Natural killer cell (primary cell): ENCODE results near the gene COL27A1. TPM values are rescaled to one million over a fixed set of nuclear protein-coding genes. Genes with fewer than 3 reads are reported as not detected.

Experiments
- ATAC-seq, 3 donors: fragments of 150-1000 bp in 2 of 3; fragments of 200-7000 bp in 1 of 3; cut with Tn5 transposase; 1 replicate in 1 of 3; 2 replicates in 2 of 3; pipeline ENCODE4 v1.10.0; 2021; ENCODE audit warnings: mild to moderate bottlenecking in 2 of 3, moderate library complexity in 2 of 3
- DNase-seq, 2 donors: peaks; one replicate each; pipeline versions ENCODE4 v3.0.0 to v3.0.0-alpha.2; 2013 to 2021; ENCODE audit warnings: mixed read lengths in 1 of 2
- H3K27ac ChIP-seq: one replicate; pipeline ENCODE4 v1.5.1; 2013; ENCODE audit warnings: mild to moderate bottlenecking, low read length
- H3K27me3 ChIP-seq: one replicate; pipeline ENCODE4 v1.6.1; 2013; ENCODE audit warnings: low read length; ENCODE audit not compliant: control insufficient read depth, insufficient read depth
- H3K36me3 ChIP-seq: one replicate; pipeline ENCODE4 v1.6.1; 2013; ENCODE audit warnings: low read length; ENCODE audit not compliant: control insufficient read depth, insufficient read depth
- H3K4me1 ChIP-seq: one replicate; pipeline ENCODE4 v1.6.1; 2013; ENCODE audit warnings: low read length; ENCODE audit not compliant: control insufficient read depth, insufficient read depth
- H3K4me3 ChIP-seq: one replicate; pipeline ENCODE4 v1.5.1; 2013; ENCODE audit warnings: low read length
- H3K9me3 ChIP-seq: one replicate; pipeline ENCODE4 v1.6.1; 2013; ENCODE audit warnings: low read length; ENCODE audit not compliant: control insufficient read depth, insufficient read depth
- H3K27ac Mint-ChIP-seq, 2 donors: one replicate each; pipeline ENCODE4 v1.8.0; 2022; ENCODE audit warnings: mild to moderate bottlenecking in 2 of 2, mixed read lengths in 2 of 2, moderate library complexity in 1 of 2
- H3K27me3 Mint-ChIP-seq, 2 donors: one replicate each; pipeline ENCODE4 v1.8.0; 2022; ENCODE audit warnings: low read depth in 2 of 2, mixed read lengths in 2 of 2
- H3K36me3 Mint-ChIP-seq: one replicate; pipeline ENCODE4 v1.8.0; 2022; ENCODE audit warnings: mixed read lengths
- H3K4me1 Mint-ChIP-seq, 2 donors: one replicate each; pipeline ENCODE4 v1.8.0; 2022; ENCODE audit warnings: mixed read lengths in 2 of 2
- H3K4me3 Mint-ChIP-seq: one replicate; pipeline ENCODE4 v1.8.0; 2022; ENCODE audit warnings: mild to moderate bottlenecking, moderate library complexity, mixed read lengths
- H3K9me3 Mint-ChIP-seq, 2 donors: one replicate each; pipeline ENCODE4 v1.8.0; 2022; ENCODE audit warnings: mixed read lengths in 2 of 2
- WGBS: methylation state at CpG from one replicate; pipeline ENCODE4 v1.1.7; 2013; ENCODE audit warnings: missing lambda C conversion rate; ENCODE audit not compliant: insufficient coverage; 5-methylcytosine and 5-hydroxymethylcytosine counted together
- intact Hi-C: fragments of 100-400 bp; cut with micrococcal nuclease; formaldehyde crosslinking; loops from one replicate; pipeline ENCODE4 v1.14.2; 2022
- total RNA-seq, 4 donors: library from RNA; stranded (reverse); fragments of 120-200 nt in 1 of 4; gene quantifications; one replicate each; pipeline versions ENCODE4 v1.2.3 to v1.2.4, GENCODE V29; 2013 to 2022
- TF ChIP-seq, protein P1 (sequence below): fragments of 200-600 bp; IDR thresholded peaks from one replicate; pipeline ENCODE4 v1.8.0; 2022; ENCODE audit warnings: antibody characterized with exemption

The COL27A1 gene
- total RNA-seq, 3 donors from 2014 or later (not counting 1 experiment from before 2014, with no cell fraction given), result not detected

DNA sequence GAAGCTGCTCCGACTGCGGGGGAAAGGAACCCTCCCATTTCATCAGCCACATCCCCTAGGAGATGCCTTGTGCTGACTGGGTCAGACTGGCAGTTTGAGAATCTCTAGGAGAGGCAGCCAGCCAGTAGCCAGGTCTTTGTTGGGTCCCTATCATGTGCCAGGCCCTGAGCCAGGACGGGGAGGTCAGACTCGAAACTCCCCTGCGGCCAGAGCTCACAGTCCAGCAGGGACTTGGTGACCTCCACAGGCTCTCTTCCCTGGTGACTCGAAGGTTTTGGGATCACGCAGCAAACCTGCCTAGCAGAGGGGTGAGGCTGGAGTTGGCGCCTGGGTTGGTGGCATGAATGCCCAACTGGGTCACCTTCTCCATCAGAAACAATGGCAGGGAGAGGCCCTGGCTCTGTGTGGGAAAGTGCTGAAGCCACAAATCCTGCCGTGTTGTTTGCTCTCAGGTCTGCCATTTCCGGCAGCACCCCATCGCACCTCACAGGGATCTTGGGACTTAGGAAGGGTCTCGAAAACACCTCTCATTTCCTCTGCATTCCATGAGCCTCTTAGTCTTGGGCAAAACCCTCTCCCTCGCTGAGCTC lies 153.1 kb downstream of the COL27A1 start:
- Histone ChIP-seq H3K4me1 (peaks cover 5% of the 10 kb centered on the region), H3K27ac (no peak overlapping the region), H3K9me3 (no peaks in the 10 kb centered on the region), H3K4me3 (no peak overlapping the region), H3K27me3 (no peaks in the 10 kb centered on the region), H3K36me3 (no peaks in the 10 kb centered on the region)
- Mint-ChIP-seq H3K36me3 (no peaks in the 10 kb centered on the region), H3K27me3 (peaks cover 0 to 3% of the 10 kb centered on the region in 2 donors), H3K4me3 (no peak overlapping the region), H3K4me1 (no peaks in the 10 kb centered on the region), H3K27ac (no peak overlapping the region), H3K9me3 (no peaks in the 10 kb centered on the region)
- TF ChIP-seq, protein P1, sequence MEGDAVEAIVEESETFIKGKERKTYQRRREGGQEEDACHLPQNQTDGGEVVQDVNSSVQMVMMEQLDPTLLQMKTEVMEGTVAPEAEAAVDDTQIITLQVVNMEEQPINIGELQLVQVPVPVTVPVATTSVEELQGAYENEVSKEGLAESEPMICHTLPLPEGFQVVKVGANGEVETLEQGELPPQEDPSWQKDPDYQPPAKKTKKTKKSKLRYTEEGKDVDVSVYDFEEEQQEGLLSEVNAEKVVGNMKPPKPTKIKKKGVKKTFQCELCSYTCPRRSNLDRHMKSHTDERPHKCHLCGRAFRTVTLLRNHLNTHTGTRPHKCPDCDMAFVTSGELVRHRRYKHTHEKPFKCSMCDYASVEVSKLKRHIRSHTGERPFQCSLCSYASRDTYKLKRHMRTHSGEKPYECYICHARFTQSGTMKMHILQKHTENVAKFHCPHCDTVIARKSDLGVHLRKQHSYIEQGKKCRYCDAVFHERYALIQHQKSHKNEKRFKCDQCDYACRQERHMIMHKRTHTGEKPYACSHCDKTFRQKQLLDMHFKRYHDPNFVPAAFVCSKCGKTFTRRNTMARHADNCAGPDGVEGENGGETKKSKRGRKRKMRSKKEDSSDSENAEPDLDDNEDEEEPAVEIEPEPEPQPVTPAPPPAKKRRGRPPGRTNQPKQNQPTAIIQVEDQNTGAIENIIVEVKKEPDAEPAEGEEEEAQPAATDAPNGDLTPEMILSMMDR, result no peak
- 93% methylated on average over 12 of the region's 13 CpGs for WGBS
- intact Hi-C loops, result no loop called here
- DNase-seq, result peak in 1 of 2 donors; percentile 8
- no peak for ATAC-seq

DNA sequence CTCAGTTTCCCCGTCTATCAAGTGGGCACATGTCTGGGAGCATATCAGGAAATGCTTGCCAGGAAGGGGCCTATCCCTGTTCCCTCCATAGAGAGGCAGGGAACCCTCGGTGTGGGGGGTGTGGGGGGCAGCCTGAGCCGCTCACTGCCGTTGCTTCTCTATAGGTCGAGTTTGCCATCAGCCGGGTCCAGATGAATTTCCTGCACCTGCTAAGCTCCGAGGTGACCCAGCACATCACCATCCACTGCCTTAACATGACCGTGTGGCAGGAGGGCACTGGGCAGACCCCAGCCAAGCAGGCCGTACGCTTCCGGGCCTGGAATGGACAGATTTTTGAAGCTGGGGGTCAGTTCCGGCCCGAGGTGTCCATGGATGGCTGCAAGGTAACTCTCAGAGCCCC lies 153.8 kb downstream of the COL27A1 start:
- Mint-ChIP-seq H3K4me1 (no peaks in the 10 kb centered on the region), H3K27ac (no peak overlapping the region), H3K36me3 (no peaks in the 10 kb centered on the region), H3K27me3 (peaks cover 0 to 3% of the 10 kb centered on the region in 2 donors), H3K4me3 (no peak overlapping the region), H3K9me3 (no peaks in the 10 kb centered on the region)
- TF ChIP-seq, protein P1, result no peak
- Histone ChIP-seq H3K9me3 (no peaks in the 10 kb centered on the region), H3K27ac (no peak overlapping the region), H3K27me3 (no peaks in the 10 kb centered on the region), H3K36me3 (no peaks in the 10 kb centered on the region), H3K4me1 (peaks cover 5% of the 10 kb centered on the region), H3K4me3 (no peak overlapping the region)
- intact Hi-C loops, result no loop called here
- WGBS, result 90% methylated on average over 13 of the region's 13 CpGs
- DNase-seq, result peak in 1 of 2 donors; percentile 3
- no peak for ATAC-seq

DNA sequence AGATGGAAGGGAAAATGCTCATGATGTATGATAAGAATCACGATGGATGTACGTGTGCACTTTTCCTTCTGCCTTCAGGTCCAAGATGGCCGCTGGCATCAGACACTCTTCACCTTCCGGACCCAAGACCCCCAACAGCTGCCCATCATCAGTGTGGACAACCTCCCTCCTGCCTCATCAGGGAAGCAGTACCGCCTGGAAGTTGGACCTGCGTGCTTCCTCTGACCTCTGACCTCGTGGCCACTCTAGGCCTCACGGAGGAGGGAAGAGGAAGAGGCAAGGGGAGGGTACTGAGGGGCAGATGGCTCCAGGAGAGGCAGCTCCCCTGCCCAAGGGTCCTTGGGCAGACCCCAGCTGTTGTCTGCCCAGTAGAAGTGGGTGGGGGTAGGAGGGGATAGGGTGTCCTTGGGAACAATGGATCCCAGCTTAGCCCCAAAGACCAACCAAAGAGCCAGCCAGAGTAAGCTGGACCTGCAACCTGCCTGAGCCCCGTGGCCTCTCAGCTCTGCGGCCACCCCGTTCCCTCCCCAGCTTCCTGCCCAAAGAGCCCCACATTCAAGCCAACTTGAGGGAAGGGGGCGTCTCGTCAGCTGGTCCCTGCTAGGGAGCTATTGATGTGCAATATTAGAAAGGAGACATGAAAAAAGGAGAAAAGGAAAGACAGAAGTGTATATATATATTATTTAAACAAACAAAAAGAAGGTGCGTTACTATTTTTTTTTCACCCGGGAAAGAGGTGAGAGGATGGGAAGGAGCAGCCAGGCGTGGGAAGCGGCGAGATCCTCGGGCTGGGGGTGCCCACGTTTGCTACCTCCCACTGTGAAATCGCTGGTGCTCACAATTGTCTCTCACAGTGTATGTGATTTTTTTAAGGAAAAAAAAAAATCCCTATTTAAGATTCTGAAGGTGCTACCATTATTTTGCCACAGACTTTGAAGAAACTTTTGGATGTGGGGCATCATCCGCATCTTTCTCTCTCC lies 155.4 kb downstream of the COL27A1 start:
- no peaks in the 10 kb centered on the region for H3K36me3 ChIP-seq
- no peaks in the 10 kb centered on the region for H3K4me1 Mint-ChIP-seq
- H3K9me3 Mint-ChIP-seq, result no peaks in the 10 kb centered on the region
- no peaks in the 10 kb centered on the region for H3K9me3 ChIP-seq
- H3K4me3 ChIP-seq, result no peak overlapping the region
- peaks cover 0 to 3% of the 10 kb centered on the region in 2 donors for H3K27me3 Mint-ChIP-seq
- H3K27ac Mint-ChIP-seq, result no peak overlapping the region
- no peaks in the 10 kb centered on the region for H3K27me3 ChIP-seq
- intact Hi-C loops, result no loop called here
- DNase-seq, result peak in 1 of 2 donors; percentile 5
- no peak overlapping the region for H3K4me3 Mint-ChIP-seq
- ATAC-seq, result no peak
- no peak overlapping the region for H3K27ac ChIP-seq
- WGBS, result 90% methylated on average over 17 of the region's 22 CpGs
- H3K4me1 ChIP-seq, result peaks cover 2% of the 10 kb centered on the region
- H3K36me3 Mint-ChIP-seq, result no peaks in the 10 kb centered on the region
- TF ChIP-seq, protein P1, result no peak
